T1000 (cell line): ENCODE measurements around the gene SMIM28.

Source experiments
- DNase-seq: peaks from one replicate; lab custom pipeline; 2025; ENCODE audit warnings: mixed read lengths; lab: John Stamatoyannopoulos, UW

The SMIM28 gene

GRCh38 chr6:138374230-138374629, 3.5 kb upstream of the SMIM28 start:
- DNase-seq = no peak

GRCh38 chr6:138374815-138375214, 2.9 kb upstream of the SMIM28 start:
- no peak for DNase-seq

- no peak for DNase-seq
Measured at GRCh38 chr6:138377042-138377441, 663 bp upstream of the SMIM28 start.

- DNase-seq = no peak
Measured at GRCh38 chr6:138378463-138378862, 758 bp downstream of the SMIM28 start.

GRCh38 chr6:138382498-138383265, 5.0 kb downstream of the SMIM28 start:
- no peak for DNase-seq

- DNase-seq = no peak
Measured at GRCh38 chr6:138383776-138384175, 6.1 kb downstream of the SMIM28 start.

- no peak for DNase-seq
Measured at GRCh38 chr6:138386897-138387296, 9.2 kb downstream of the SMIM28 start.

- no peak for DNase-seq
Measured at GRCh38 chr6:138387577-138388368, 10.1 kb downstream of the SMIM28 start.

GRCh38 chr6:138389551-138389950, 11.8 kb downstream of the SMIM28 start:
- DNase-seq = no peak

GRCh38 chr6:138393871-138394783, 16.4 kb downstream of the SMIM28 start:
- DNase-seq = no peak

GRCh38 chr6:138396709-138397108, 19.0 kb downstream of the SMIM28 start:
- no peak for DNase-seq

GRCh38 chr6:138397128-138398122, 19.7 kb downstream of the SMIM28 start:
- no peak for DNase-seq

- no peak for DNase-seq
Measured at GRCh38 chr6:138400326-138400725, 22.6 kb downstream of the SMIM28 start.

GRCh38 chr6:138401960-138402837, 24.5 kb downstream of the SMIM28 start:
- no peak for DNase-seq

- no peak for DNase-seq
Measured at GRCh38 chr6:138402838-138403187, 25.1 kb downstream of the SMIM28 start.

- no peak for DNase-seq
Measured at GRCh38 chr6:138403324-138403800, 25.7 kb downstream of the SMIM28 start.

- DNase-seq = peak; percentile 65
Measured at GRCh38 chr6:138403801-138404665, 26.3 kb downstream of the SMIM28 start, which contains the start of gene HEBP2. TSS of gene HEBP2 (plus strand) at chr6:138404223. CDS start at chr6:138404496, 273 bp downstream.

GRCh38 chr6:138404666-138405337, 27.1 kb downstream of the SMIM28 start:
- DNase-seq = no peak
